GM18502 (cell line): Measurements from ENCODE around the gene STOX2.
A peak's percentile ranks its signal among the peaks of the same experiment; 100 is the strongest.
"Not testable (repeated sequence)": the region's sequence is repeated elsewhere in the genome, so short reads cannot be mapped to it uniquely, and the experiment has no call there.

Experiments
- ATAC-seq: cut with Tn5 transposase; IDR thresholded peaks from one replicate; pipeline ENCODE4 v1.9.1; 2021; ENCODE audit warnings: mild to moderate bottlenecking; ENCODE audit not compliant: unreplicated experiment, poor library complexity

The STOX2 gene

DNA sequence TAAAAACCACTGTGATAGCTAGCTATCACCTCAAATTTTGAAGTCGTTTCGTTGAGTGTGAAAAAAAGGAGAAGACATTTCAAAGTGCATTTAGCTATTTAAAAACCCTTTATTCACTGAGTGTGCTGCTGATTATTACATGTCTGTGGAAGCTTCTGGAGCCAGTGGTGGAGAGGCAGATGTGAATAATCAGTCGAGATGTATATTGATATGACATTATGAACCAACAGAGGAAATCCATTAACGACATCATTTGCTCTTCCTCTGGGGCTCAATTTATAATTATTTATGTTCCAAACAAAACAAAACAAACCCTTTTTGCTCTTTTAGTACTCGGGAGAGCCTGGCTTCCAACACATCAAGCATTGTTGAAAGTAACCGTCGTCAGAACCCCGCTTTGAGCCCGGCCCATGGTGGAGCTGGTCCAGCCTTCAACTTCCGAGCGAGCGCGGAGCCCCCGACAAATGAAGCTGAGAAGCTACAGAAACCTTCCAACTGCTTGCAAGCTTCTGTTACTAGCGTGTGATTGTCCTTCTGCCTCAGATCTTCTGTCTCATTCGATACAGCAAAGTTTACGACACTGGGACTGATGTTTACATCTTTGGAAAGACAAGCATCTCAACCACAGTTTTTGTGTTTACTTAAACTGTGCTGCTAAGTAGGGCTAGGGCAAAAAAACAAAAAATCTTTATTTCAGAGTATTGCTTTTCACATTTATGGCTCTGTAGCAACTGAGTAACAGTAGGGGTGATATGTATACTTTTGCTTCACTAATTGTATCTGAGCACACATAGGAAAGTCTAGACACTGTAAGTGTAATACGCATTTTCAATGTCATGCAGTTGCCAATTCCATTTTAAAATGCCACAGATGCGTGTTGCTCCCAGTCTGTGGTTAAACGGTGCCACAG, 111.9 kb downstream of the STOX2 start:
- no peak for ATAC-seq

DNA sequence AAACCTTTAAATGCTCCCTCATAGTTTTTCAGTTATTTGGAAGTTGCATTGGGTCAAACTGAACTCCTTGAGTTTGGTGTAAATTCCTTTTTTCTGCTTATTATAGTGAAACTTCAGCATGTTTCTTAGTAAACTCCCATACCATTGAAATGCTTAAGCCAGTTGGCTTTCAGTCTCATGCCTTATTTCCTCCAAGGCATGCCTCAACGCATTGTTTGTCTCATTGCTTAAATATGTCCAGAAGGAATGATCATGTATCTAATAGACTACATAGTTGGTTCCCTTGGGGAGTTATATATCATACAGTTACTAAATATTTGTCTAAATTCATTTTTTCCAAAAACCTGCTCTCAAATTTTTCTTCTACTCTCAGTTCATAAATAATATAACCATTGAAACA, 114.0 kb downstream of the STOX2 start:
- ATAC-seq = no peak

DNA sequence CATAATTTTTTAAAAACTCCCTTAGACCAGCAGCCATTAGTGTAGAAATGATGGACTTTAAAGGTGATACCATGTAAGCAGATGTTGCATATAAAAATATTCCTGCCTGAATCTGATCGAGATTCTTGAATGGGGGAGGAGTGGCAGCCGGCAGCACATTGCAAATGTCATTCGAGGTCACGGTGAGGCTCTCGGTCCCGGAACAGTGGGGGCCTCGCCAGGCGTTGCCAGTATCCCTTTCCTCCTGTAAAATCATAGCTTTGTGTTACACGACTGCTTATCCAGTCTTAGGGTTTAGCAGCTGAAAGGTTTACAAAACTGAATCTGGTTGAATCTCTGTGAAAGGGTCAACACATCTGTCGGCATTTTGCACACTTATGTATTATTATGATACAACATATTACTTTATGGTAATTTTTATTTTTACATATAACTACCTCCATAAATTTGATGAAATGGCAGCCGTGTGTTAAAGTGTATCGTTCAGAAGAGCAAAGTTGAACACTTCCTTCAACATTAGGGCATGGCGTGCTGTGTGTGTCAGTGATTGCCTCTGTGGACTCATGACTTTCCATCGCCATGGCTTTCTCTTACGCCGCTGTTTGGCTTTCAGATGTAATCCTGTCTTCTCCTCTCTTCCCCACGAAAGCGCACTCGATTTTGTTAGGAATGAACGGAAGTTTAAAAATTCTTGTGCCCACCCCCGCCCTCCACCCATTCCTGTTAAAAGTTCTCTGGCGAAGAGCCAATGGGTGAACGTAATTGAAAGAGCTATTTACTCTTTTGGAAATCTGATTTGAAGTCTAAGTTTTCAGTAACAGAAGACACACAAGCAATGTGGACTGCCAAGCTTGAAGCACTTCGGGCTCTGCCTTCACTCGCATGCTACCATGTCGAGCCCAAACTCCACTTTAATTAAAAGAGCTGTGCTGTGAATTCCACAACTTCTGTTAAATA, 114.8 kb downstream of the STOX2 start:
- no peak for ATAC-seq

DNA sequence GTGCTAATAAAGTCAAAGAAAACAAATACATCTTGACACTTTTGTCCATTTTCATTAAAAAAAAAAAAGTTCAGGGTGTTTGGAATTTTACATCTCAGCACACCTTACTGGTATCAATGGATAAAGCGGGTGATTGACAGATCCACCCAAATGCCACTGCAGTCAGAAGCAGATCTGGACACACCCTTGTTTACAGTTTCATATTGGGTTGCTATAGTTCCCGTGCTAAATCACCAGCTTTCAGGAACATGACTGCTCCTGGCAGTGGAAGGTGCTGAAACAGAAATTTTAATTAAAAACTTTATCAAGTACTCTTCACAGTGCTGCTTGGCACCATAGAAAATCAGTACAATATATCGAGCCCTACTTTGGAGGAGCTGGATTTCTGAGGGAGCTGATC, 116.3 kb downstream of the STOX2 start:
- ATAC-seq = no peak

DNA sequence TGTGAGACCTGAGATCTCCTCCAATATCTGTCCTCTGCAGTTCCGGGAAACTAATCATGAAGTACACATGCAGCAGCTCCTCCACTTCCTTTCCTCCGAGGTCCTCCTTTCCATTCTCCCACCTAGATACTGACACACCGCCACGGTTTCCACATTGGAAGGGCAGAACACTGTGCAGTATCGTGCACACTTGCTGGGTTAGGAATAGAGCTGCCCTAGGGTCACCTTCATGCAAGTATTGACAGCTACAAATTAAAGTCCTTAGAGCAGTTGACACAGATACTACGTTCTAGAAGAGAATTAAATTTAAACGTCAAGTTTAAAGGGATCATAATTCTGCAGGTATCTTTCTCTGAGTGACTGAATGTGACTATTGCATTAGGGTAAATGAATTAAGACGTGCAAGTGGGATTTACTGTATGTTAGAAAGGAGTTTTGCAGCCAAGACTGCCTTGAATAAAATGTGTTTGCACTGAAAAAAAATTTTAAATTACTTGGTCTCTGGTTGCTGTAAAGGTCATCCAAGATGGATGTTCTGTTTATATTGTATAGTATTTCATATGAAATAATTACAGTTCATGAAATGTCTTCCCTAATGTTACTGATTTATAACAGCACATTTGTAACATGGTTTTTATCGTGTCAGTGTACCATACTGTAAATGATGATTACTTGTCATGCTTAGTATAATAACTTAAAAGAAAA, 117.7 kb downstream of the STOX2 start:
- ATAC-seq = no peak

DNA sequence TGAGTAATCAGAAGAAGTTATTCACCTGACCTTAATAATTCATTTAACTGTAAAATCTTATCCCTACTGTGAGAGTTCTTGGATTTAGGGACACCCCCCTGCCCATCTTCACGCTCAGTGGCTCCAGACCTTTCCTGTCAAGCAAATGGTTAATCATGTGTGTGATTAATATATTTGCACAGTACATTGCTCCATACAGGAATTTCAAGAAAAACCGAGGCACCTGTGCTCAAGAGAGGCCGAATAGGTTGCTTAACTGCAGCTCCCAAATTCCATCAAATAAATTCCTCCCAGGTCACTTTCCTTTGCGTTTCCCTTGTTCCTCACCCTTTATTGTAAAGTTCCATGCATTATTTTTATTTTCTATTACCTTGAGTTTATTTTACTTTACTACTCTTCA, 119.5 kb downstream of the STOX2 start:
- ATAC-seq = no peak

DNA sequence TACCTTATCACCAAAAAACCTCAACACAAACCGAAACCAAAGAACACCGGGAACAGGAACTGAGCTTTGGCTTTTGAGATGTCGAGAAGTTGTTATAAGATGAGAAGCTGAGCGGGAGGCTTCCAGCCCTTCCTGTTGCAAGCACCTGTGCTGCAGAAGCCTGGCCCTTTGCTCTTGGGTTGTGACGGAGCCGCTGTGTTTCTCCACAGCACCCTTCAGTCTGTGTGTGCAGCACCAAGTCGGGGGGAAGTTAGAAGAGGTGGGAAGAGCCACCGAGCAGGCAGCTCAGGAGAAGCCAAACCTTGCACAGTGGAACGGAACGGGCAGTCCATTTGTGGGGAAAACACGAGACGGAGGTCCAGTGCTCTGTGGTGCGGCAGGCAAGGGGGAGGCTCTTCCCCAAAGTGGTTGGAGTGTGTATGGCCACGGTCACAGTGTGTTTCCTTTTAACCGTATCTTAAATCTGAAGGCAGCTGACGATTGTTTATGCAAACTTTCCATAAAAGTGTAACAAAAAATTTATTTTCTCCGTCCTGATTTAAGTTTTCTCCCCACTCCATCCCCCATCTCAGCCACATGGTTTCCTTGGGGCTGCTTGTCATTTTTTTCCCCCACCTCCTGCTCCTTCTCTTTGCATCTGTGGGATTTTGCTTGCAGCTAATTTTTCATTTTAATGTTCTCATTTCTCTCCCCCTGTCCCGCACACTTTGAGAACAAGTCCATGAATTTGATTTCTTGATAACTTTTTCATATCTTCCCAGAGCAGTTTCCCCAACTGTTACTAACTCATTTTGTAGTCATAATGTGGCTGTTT, 123.7 kb downstream of the STOX2 start:
- peak; percentile 61 for ATAC-seq

DNA sequence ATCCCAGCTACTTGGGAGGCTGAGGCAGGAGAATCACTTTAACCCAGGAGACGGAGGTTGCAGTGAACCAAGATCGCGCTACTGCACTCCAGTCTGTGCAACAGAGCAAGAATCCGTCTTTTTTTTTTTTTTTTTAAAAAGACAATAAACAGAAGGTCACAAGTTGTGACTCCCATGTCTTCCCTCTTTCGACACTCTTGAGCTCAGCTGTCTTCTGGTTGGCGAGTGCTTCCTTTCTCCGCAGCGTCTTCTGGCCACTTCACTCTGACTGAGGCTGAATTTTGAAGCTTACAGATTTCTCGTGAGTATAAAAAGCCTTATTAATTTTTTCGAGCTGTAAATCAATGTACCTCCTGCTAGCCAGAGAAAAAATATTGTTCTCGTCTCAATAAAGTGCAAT, 124.9 kb downstream of the STOX2 start:
- ATAC-seq = no peak

DNA sequence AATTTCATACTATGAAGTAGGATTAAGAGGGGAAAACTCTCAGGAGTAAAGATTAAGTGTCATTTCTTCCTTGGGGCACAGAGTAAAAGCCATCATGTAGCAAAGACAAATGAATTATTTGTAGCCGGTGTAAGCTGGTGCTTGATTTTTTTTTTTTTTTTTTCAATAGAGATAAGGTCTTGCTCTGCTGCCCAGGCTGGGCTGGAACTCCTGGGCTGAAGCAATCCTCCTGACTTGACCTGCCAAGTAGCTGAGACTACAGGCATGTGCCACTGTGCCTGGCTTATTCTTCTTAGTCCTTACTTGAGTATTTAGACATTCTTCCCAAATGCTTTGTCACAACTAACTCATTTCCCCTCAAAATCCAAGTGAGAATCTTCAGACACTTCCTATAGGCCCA, 125.7 kb downstream of the STOX2 start:
- no peak for ATAC-seq

DNA sequence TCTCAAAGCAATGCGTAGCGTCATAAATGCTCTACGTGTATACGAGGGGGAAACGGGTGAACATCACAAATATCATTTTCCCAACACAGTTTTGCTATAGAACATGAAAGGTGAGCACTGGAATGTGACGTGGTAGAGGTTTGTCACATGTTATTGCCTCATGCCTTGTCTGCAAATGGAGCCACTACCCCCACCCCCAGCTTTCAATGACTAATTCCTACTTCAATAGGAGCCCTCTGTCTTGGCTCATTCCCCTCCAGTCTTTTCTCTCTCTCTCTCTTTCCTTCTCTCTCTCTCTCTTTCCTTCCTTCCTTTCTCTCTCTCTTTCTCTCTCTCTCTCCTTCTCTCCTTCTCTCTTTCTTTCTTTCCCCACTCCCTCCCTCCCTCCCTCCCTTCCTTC, 127.0 kb downstream of the STOX2 start:
- no peak for ATAC-seq

DNA sequence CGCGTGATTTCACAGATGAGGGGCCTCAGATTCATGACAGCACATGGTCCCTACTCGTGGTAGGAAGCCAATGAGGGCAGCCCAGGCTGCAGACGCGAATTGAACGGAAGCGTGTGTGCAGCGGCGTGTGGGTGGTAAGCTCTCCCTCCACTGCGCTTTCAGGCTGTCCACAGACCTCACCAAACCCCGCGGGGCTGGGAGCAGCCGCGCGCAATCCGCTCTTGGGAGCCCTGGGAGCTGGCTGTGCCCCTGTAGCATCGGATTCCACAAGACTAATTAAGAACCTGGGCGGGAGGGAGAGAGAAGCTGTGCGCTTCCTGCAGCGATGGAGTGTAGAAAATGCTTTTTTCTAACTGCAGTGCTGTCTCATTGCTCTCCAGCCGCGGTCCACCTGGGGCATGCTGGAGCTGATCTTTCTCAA, 134.9 kb downstream of the STOX2 start:
- no peak for ATAC-seq

DNA sequence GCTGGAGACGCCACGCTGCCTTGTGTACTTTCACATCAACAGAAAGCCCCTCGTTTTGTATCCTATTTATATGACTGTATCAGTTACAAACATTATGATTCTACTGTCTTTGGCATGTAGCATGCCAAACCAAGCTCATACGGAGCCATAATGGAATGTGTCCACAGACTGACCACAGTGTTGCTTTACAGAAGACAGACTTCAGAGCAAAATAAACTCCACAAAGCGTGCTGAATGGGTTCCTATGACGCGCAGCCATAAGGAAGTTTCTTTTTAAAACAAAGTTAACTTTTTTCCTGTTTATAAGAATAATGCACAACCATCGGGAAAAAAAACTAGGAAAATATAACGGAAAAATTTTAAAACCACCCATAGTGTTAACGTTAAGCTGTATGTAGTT, 136.0 kb downstream of the STOX2 start:
- no peak for ATAC-seq

DNA sequence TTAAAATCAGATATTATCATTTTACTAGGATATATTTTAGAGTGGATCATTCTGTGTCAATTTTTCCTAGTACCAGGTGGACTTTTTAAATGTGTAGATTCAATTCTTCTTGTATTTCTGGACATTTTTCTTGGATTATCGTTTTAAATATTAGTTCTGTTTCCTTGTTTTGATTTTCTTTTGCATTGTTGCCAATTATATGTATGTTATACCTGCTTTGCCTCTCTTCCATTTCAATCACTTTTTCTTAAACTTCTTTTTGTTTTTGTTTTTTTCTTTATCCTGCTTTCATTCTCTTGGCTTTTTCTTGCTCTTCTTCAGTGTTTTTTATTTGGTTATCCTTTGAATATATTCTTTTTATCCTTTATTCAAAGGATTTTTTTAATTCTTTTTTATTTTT, 141.0 kb downstream of the STOX2 start:
- ATAC-seq = no peak

DNA sequence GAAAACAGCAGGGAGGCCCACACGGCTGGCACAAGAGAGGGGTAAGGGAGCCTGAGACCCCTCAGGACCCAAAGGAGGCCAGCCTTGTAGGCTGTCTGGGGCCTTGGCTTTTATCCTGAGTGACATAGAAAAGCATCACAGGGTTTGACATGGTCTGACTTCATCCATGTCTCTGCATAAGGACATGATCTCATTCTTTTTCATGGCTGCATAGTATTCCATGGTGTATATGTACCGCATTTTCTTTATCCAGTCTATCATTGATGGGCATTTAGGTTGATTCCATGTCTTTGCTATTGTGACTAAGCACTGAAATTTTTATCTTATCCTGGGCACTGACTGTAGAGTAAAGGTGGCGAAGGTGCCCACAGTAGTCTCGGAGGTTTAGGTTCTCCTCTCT, 146.2 kb downstream of the STOX2 start:
- not testable (repeated sequence) for ATAC-seq

DNA sequence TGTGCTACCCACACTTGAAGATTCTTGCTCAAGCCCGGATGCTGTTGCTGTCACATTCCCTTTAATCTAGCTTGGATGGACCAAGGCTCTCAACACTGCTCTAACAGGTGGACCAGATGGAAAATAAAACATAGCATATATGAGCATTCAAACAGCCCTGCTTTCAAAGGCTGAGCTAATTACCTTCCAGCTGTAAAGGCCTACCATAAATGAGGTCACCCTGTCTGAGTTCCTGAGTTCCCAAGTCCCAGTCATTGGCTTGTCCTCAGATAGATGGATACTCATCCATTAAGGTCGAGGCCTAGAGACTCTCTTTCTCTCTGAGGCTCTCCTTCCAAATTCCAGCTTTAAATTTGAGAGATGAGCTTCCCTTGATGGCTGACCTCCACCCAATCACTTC, 147.5 kb downstream of the STOX2 start:
- no peak for ATAC-seq

DNA sequence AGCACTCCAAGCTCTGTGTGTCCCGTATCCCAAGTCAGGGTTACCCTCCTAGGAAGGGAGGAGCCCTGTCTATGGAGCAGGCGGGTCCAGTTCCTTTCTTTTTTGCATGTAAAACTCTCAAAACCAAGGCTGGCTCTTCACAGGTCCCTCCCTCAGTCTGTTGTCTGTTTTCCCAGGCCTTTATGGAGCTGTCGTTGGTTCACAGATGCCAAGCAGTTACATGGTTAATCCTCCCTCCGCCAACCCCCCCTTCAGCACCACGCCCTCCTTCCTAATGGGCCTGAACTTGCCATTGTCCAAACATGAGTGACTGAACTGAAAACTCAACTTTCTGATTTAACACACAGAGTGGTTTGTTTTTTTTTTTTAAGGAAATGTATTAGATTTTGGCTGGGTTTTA, 148.3 kb downstream of the STOX2 start:
- no peak for ATAC-seq

DNA sequence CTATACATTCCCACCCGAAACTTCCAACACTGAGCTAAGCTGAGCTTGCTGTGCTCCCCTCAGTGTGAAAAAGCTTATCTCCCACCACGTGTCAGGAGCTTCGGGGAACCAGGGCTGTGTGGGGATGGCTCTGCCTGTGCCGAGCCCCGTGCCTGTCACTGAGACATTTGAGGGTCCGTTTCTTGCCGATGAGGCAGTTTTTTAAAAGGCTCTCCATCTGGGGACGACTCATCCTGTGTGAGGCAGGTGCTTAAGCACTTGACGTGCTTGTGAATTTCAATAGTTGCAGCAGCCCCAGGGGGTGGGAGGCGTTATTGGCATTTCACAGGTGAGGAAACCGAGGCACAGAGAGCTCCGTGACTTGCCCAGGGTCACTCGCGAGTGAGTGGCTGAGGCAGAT, 151.8 kb downstream of the STOX2 start:
- no peak for ATAC-seq

DNA sequence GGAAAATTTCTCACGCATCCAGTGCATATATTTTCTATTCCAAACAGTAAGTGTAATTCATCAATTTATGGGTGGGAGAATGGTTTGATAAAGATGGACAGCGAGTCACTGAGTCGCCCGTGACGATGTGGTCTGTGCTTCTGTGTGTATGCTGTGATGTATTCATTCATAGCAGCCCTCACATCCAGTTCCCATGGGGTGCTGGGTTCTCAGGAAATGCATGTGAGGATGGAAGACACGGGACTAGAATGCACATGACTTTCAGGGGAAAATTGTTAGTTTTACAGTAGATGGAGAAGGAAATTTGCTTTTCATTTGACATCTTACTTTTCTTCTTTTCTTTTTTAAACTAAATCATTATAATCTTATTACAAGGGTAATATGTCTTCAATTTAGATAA, 152.9 kb downstream of the STOX2 start:
- ATAC-seq = no peak

DNA sequence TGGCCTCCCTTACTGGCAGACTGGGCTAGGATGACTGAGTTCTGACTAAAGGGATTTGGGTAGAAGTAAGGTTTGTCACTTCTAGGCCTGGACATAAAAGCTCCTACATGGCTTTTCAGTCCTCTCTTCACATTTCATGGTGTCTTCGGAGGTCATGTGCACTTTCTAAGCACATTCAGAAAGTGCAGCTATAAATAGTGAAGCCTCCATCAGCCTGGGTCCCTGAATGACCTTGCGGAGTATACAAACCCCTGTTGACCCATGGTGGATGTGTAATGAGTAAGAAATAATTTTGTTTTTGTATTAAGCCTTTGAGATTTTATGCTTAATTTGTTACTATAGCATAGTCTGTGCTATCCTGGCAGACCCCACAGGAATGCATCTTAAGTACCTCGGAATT, 154.0 kb downstream of the STOX2 start:
- ATAC-seq = no peak

DNA sequence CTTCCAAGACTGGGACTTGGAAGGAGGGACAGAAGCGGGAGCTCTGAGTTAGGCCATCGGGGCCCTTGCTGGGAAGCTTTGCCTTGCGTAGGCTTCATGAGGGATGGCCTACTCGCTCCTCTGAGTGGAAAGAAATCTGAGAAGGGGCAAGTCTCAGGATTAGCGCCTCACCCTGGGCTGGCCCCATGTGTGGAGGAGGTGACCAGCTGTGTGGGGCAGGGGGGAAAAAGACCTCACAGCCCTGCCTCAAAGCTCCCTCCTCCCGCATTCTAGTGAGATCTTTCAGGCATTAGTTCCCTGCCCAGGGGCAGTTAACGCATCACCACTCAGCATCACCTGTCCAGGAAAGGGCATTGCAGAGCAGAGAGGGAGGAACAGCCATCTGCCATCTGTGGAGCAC, 156.5 kb downstream of the STOX2 start:
- no peak for ATAC-seq
